Gastroesophageal sphincter (tissue), 4 donors: Measurements from ENCODE around the gene KCNJ3. TPM values are rescaled to one million over a fixed set of nuclear protein-coding genes. Genes with fewer than 3 reads are reported as not detected.

Experiments
- ATAC-seq: fragments of 150-250 bp; one replicate; pipeline ENCODE4 v1.9.1; 2016; ENCODE audit warnings: mild to moderate bottlenecking, moderate library complexity
- H3K27ac ChIP-seq, 4 donors: fragments of 200-600 bp; sonication (generic) in 3 of 4; 1 replicate in 3 of 4; 2 replicates in 1 of 4; pipeline ENCODE4 v1.5.1; 2016 to 2019
- H3K27me3 ChIP-seq: fragments of 200-600 bp; sonication (generic); one replicate; pipeline ENCODE4 v1.5.1; 2019
- H3K36me3 ChIP-seq, 2 donors: fragments of 200-600 bp; sonication (generic); one replicate each; pipeline ENCODE4 v1.5.1; 2019; ENCODE audit warnings: control low read depth in 1 of 2
- H3K4me1 ChIP-seq, 3 donors: fragments of 200-600 bp; sonication (generic); 1 replicate in 2 of 3; 2 replicates in 1 of 3; pipeline ENCODE4 v1.5.1; 2016 to 2019; ENCODE audit warnings: control low read depth in 2 of 3
- H3K4me3 ChIP-seq, 2 donors: fragments of 200-600 bp; sonication (generic); one replicate each; pipeline ENCODE4 v1.5.1; 2019; ENCODE audit warnings: mild to moderate bottlenecking in 1 of 2, moderate library complexity in 1 of 2
- H3K9me3 ChIP-seq, 3 donors: fragments of 200-600 bp; sonication (generic); one replicate each; pipeline ENCODE4 v1.5.1; 2017 to 2019; ENCODE audit warnings: control low read depth in 2 of 3
- CTCF ChIP-seq, 4 experiments: fragments of 200-600 bp in 2 of 4; fragments of 450-650 bp in 2 of 4; sonication (generic) in 1 of 4; IDR thresholded peaks; one replicate each; pipeline ENCODE4 v1.5.1; 2017 to 2019; ENCODE audit warnings: antibody characterized with exemption in 4 of 4, mild to moderate bottlenecking in 2 of 4, moderate library complexity in 2 of 4
- EP300 ChIP-seq: sonication (generic); formaldehyde crosslinking; IDR thresholded peaks from one replicate; pipeline ENCODE4 v1.6.1; 2017; ENCODE audit warnings: antibody characterized with exemption, mild to moderate bottlenecking
- POLR2A ChIP-seq, 2 donors: fragments of 450-650 bp; IDR thresholded peaks; one replicate each; pipeline ENCODE4 v1.6.1; 2017; ENCODE audit warnings: antibody characterized with exemption in 2 of 2, mild to moderate bottlenecking in 2 of 2, moderate library complexity in 1 of 2
- POLR2AphosphoS5 ChIP-seq: sonication (generic); formaldehyde crosslinking; IDR thresholded peaks from one replicate; pipeline ENCODE4 v1.6.1; 2017; ENCODE audit warnings: antibody characterized with exemption
- WGBS, 2 donors: methylation state at CpG; one replicate each; pipeline ENCODE4 v1.1.5; 2018; ENCODE audit warnings: low coverage in 1 of 2; 5-methylcytosine and 5-hydroxymethylcytosine counted together
- total RNA-seq, 4 donors: library from RNA; depleted of rRNA; stranded (reverse); fragments of >200 nt; gene quantifications; one replicate each; pipeline ENCODE4 v1.1.0, GENCODE V29; 2016

KCNJ3 gene
- total RNA-seq, 4 donors from 2014 or later, result 0.94 to 5.3 (median 1.5) TPM

GRCh38 chr2:154740361-154740760 lies 41.9 kb downstream of the KCNJ3 start:
- TF ChIP-seq POLR2A (IDR thresholded peaks at IDR 0.05), result no peak
- no peak for TF ChIP-seq CTCF (IDR thresholded peaks at IDR 0.05)
- TF ChIP-seq EP300, result no peak
- TF ChIP-seq POLR2AphosphoS5, result no peak
- H3K27ac ChIP-seq, result no peak overlapping the region
- H3K36me3 ChIP-seq, result no peaks in the 10 kb centered on the region
- H3K27me3 ChIP-seq, result no peaks in the 10 kb centered on the region
- no peaks in the 10 kb centered on the region for H3K9me3 ChIP-seq
- 74 to 86% methylated on average over 2 of the region's 2 CpGs for WGBS, 2 donors
- H3K4me1 ChIP-seq, result no peaks in the 10 kb centered on the region
- ATAC-seq, result no peak
- H3K4me3 ChIP-seq, result no peak overlapping the region

GRCh38 chr2:154758871-154759270 lies 60.4 kb downstream of the KCNJ3 start:
- no peak for ATAC-seq
- Histone ChIP-seq H3K4me3 (no peak overlapping the region), H3K4me1 (no peaks in the 10 kb centered on the region), H3K27me3 (no peaks in the 10 kb centered on the region), H3K27ac (no peak overlapping the region), H3K9me3 (no peaks in the 10 kb centered on the region), H3K36me3 (no peaks in the 10 kb centered on the region)
- no peak for TF ChIP-seq POLR2A (IDR thresholded peaks at IDR 0.05)
- no peak for TF ChIP-seq CTCF (IDR thresholded peaks at IDR 0.05)
- no peak for TF ChIP-seq POLR2AphosphoS5
- no peak for TF ChIP-seq EP300
- 55 to 67% methylated on average over 1 of the region's 1 CpG for WGBS, 2 donors

GRCh38 chr2:154762638-154763037 lies 64.1 kb downstream of the KCNJ3 start:
- 70 to 79% methylated on average over 2 of the region's 2 CpGs for WGBS, 2 donors
- H3K4me1 ChIP-seq, result no peaks in the 10 kb centered on the region
- H3K27me3 ChIP-seq, result no peaks in the 10 kb centered on the region
- no peak overlapping the region for H3K4me3 ChIP-seq
- H3K36me3 ChIP-seq, result no peaks in the 10 kb centered on the region
- no peak for ATAC-seq
- no peak overlapping the region for H3K27ac ChIP-seq
- no peaks in the 10 kb centered on the region for H3K9me3 ChIP-seq
- TF ChIP-seq EP300, result no peak
- TF ChIP-seq POLR2A (IDR thresholded peaks at IDR 0.05), result no peak
- no peak for TF ChIP-seq POLR2AphosphoS5
- TF ChIP-seq CTCF (IDR thresholded peaks at IDR 0.05), result no peak

GRCh38 chr2:154771664-154772284 lies 73.3 kb downstream of the KCNJ3 start:
- 87 to 98% methylated on average over 3 to 4 of the region's 4 CpGs for WGBS, 2 donors
- H3K36me3 ChIP-seq, result no peaks in the 10 kb centered on the region
- no peak overlapping the region for H3K4me3 ChIP-seq
- H3K27me3 ChIP-seq, result no peaks in the 10 kb centered on the region
- H3K9me3 ChIP-seq, result no peaks in the 10 kb centered on the region
- H3K27ac ChIP-seq, result no peak overlapping the region
- ATAC-seq, result no peak
- TF ChIP-seq EP300, result no peak
- no peak for TF ChIP-seq POLR2AphosphoS5
- TF ChIP-seq POLR2A (IDR thresholded peaks at IDR 0.05), result no peak
- TF ChIP-seq CTCF (IDR thresholded peaks at IDR 0.05), result no peak
- H3K4me1 ChIP-seq, result no peaks in the 10 kb centered on the region

GRCh38 chr2:154776825-154777224 lies 78.3 kb downstream of the KCNJ3 start:
- no peak overlapping the region for H3K27ac ChIP-seq
- no peak for TF ChIP-seq POLR2A (IDR thresholded peaks at IDR 0.05)
- no peak for TF ChIP-seq POLR2AphosphoS5
- no peak for TF ChIP-seq CTCF (IDR thresholded peaks at IDR 0.05)
- H3K4me1 ChIP-seq, result no peaks in the 10 kb centered on the region
- no peaks in the 10 kb centered on the region for H3K36me3 ChIP-seq
- ATAC-seq, result no peak
- no peaks in the 10 kb centered on the region for H3K9me3 ChIP-seq
- no peak overlapping the region for H3K4me3 ChIP-seq
- no peaks in the 10 kb centered on the region for H3K27me3 ChIP-seq
- 73 to 93% methylated on average over 4 of the region's 4 CpGs for WGBS, 2 donors
